Chondrocyte (in vitro differentiated cells): Measurements from ENCODE around the gene USP2. TPM values are rescaled to one million over a fixed set of nuclear protein-coding genes. Genes with fewer than 3 reads are reported as not detected.
A peak's percentile ranks its signal among the peaks of the same experiment; 100 is the strongest.

Source experiments
- DNase-seq: peaks from one replicate; pipeline ENCODE4 v3.0.0; 2021; ENCODE audit warnings: mixed read lengths, low spot score
- H3K27ac Mint-ChIP-seq: one replicate; pipeline ENCODE4 v1.8.0; 2021; ENCODE audit warnings: mild to moderate bottlenecking, moderate library complexity, mixed read lengths; ENCODE audit not compliant: unreplicated experiment
- H3K27me3 Mint-ChIP-seq: 2 replicates; pipeline ENCODE4 v1.8.0; 2021; ENCODE audit warnings: low read depth, mixed read lengths
- H3K36me3 Mint-ChIP-seq: 2 replicates; pipeline ENCODE4 v1.8.0; 2021; ENCODE audit warnings: low read depth, mixed read lengths
- H3K4me1 Mint-ChIP-seq: 2 replicates; pipeline ENCODE4 v1.8.0; 2021; ENCODE audit warnings: low read depth, mild to moderate bottlenecking, mixed read lengths
- H3K4me3 Mint-ChIP-seq: one replicate; pipeline ENCODE4 v1.8.0; 2021; ENCODE audit warnings: mild to moderate bottlenecking, moderate library complexity, mixed read lengths; ENCODE audit not compliant: unreplicated experiment
- H3K9me3 Mint-ChIP-seq: 2 replicates; pipeline ENCODE4 v1.8.0; 2021; ENCODE audit warnings: low read depth, mixed read lengths
- total RNA-seq: library from RNA; stranded (reverse); gene quantifications from 3 replicates; pipeline ENCODE4 v1.2.1, GENCODE V29; 2021
- TF ChIP-seq, protein P1 (sequence below): fragments of 200-600 bp; sonication (generic); IDR thresholded peaks from 2 replicates; pipeline ENCODE4 v1.5.0; 2021; ENCODE audit warnings: antibody characterized with exemption, mild to moderate bottlenecking, moderate library complexity

USP2 gene
- total RNA-seq, 1 donor from 2014 or later, result 4.1 TPM

DNA sequence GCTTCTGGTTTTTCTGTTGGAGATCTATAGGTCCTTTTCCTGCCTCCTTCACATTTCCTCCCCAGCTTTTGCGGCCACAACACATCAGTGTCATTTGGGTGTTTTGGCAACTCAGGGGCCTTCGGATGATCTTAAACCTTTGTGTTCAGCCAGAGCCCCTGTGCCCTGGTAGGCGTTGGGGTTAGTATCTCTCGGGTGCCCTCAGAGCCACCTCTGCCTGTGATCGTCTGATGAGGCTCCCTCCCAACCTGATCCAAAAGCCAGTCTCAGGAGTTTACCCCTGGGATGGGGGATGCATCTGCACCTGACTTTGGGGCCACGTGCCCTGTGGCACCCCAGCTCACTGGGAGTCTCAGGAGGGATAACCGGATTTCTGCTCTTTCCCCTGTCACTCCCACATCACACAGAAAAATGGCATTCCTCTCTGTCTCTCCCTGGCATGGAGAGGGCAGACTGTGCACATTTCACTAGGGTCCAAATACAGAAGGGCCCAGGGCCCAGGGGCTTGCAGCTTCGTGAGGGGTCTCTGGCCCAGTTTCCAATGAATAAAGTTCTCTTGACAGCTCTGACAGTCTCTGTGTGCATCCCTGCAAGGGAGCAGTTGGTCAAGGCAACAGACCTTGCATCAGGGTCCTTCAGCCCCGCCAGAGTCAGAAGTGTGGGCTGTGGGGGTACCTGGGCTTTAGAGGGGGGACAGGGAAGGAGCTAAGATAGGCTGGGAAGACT lies 44.6 kb downstream of the USP2 start:
- Mint-ChIP-seq H3K4me3 (no peak overlapping the region), H3K9me3 (no peaks in the 10 kb centered on the region), H3K27me3 (peaks cover 2% of the 10 kb centered on the region), H3K27ac (peak overlapping the region; percentile 89), H3K4me1 (peaks cover 59% of the 10 kb centered on the region), H3K36me3 (no peaks in the 10 kb centered on the region)
- peak; percentile 44 for DNase-seq
- TF ChIP-seq, protein P1, sequence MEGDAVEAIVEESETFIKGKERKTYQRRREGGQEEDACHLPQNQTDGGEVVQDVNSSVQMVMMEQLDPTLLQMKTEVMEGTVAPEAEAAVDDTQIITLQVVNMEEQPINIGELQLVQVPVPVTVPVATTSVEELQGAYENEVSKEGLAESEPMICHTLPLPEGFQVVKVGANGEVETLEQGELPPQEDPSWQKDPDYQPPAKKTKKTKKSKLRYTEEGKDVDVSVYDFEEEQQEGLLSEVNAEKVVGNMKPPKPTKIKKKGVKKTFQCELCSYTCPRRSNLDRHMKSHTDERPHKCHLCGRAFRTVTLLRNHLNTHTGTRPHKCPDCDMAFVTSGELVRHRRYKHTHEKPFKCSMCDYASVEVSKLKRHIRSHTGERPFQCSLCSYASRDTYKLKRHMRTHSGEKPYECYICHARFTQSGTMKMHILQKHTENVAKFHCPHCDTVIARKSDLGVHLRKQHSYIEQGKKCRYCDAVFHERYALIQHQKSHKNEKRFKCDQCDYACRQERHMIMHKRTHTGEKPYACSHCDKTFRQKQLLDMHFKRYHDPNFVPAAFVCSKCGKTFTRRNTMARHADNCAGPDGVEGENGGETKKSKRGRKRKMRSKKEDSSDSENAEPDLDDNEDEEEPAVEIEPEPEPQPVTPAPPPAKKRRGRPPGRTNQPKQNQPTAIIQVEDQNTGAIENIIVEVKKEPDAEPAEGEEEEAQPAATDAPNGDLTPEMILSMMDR, result no peak

DNA sequence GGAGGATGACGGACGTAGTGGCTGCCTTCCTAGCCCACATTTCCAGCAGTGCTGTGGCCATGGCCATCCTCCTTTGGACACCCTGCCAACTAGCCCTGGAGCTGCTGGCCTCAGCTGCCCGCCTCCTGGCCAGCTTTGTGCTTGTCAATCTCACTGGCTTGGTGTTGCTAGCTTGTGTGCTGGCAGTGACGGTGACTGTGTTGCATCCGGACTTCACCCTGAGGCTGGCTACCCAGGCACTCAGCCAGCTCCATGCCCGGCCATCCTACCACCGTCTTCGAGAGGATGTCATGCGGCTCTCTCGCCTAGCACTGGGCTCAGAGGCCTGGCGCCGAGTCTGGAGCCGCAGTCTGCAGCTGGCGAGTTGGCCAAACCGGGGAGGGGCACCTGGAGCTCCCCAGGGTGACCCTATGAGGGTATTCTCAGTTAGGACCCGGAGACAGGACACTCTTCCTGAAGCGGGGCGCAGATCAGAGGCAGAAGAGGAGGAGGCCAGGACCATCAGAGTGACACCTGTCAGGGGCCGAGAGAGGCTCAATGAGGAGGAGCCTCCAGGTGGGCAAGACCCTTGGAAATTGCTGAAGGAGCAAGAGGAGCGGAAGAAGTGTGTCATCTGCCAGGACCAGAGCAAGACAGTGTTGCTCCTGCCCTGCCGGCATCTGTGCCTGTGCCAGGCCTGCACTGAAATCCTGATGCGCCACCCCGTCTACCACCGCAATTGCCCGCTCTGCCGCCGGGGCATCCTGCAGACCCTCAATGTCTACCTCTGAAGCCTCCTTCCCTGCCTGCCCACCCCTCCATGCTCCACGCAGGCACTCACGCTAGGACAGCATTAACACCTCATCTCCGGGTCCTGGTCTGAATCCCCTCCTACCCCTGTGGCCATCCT lies 45.6 kb downstream of the USP2 start:
- TF ChIP-seq, protein P1, result no peak
- Mint-ChIP-seq H3K36me3 (no peaks in the 10 kb centered on the region), H3K27me3 (peaks cover under 1% of the 10 kb centered on the region), H3K9me3 (no peaks in the 10 kb centered on the region), H3K4me1 (peaks cover 55% of the 10 kb centered on the region), H3K4me3 (peak overlapping the region; percentile 95), H3K27ac (peak overlapping the region; percentile 51)
- no peak for DNase-seq

- H3K27ac Mint-ChIP-seq, result peak overlapping the region; percentile 99
- peaks cover 53% of the 10 kb centered on the region for H3K4me1 Mint-ChIP-seq
- peaks cover 5% of the 10 kb centered on the region for H3K27me3 Mint-ChIP-seq
- no peak for DNase-seq
- H3K36me3 Mint-ChIP-seq, result no peaks in the 10 kb centered on the region
- peak overlapping the region; percentile 95 for H3K4me3 Mint-ChIP-seq
- TF ChIP-seq, protein P1, result no peak
- no peaks in the 10 kb centered on the region for H3K9me3 Mint-ChIP-seq
Measured at GRCh38 chr11:119335091-119335654, 46.3 kb downstream of the USP2 start.

DNA sequence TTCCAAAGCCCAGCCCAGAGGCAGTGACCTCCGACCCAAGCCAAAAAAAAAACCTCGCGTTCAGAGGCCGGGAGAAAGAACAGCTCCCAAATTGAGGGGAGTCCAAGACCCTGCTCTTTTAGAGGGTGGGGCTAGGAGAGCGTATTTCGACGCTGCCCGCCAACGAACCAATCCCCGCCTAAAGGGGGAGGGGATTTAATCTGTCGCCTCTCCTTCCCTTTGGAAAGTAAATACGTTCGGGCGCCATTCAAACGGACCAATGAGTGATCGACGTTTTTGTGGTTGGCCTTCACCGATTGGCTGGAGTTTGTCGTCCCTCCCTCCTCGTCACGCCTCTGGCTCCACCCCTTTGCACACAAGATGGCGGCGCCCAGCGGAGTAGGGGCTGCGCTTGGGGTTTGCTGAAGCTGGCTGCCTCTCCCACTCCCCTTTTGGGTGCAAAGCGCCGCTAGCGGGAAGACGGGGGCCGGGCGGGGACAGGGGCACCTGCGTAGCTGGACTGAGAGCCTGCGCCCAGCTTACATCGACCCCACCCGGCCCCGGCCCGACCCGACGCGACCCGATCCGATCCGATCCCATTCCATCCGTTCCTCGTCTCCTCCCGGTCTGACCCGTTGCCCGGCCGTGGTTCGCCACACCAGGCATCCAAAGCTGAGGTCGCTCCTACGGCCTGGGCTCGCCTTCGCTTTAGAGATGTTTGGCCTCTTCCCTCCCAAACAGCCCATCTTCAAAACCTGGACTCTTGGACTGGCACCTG lies 47.1 kb downstream of the USP2 start, which contains the start of gene RNF26:
RNF26 (plus strand) TSS at position 354 of the 757 bp plus-strand sequence. CDS start 596 bp downstream, outside the sequence.
- peak within 1 kb of the TSS; percentile 95 for H3K4me3 Mint-ChIP-seq
- peak within 1 kb of the TSS; percentile 99 for H3K27ac Mint-ChIP-seq
- peak; percentile 95 for DNase-seq
- H3K36me3 Mint-ChIP-seq, result no peaks in the 10 kb centered on the region
- no peaks in the 10 kb centered on the region for H3K9me3 Mint-ChIP-seq
- peaks cover 5% of the 10 kb centered on the region for H3K27me3 Mint-ChIP-seq
- TF ChIP-seq, protein P1, result peak; percentile 8
- peaks cover 51% of the 10 kb centered on the region for H3K4me1 Mint-ChIP-seq
